ENCODE results near the gene RBP3. TPM values are rescaled to one million over a fixed set of nuclear protein-coding genes. Genes with fewer than 3 reads are reported as not detected.

Gene RBP3
- total and polyA plus RNA-seq, 8 donors: not detected

DNA sequence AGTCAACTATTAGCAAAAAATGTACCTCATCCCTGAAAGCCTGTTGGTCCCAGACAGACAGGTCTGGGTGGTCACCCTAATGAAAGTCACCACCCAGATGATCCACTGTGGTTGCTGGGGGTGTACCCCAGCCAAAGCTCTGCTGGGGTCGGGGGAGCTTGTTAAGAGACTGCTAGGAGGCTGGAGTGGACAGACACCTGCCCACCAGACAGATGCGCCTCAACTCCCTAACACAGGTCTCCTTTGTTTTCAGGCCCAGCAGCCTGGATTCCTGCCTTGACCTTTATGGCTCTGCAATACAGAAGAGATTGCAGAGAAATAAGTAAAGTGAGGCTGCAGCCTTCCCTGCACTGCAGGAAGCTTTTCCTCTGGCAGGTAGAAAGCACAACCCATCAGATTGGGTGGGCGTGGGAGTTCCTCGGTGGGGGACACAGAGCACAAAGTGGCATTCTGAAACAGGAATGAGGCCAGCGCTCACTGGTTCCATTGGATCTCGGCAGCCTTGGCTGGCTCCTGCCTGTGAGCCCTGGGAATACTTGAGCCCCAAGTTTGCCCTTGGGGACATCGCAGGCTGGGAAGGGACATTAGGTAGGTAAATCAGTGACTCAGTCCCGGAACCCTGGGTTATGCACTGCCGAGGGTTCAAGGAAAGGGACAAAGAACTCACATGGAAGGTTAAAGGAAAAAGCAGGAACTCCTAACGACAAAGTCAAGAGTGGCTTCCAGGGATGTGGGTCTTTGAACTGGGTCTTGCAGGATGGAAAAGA is 53.9 kb downstream of the RBP3 start:
- peaks cover 0 to 23% (median 17%) of the 10 kb centered on the region in 4 donors for H3K4me1 ChIP-seq
- H3K27ac ChIP-seq: no peak overlapping the region
- DNase-seq: no peak
- no peaks in the 10 kb centered on the region for H3K36me3 ChIP-seq
- WGBS, 5 donors: 78 to 90% (median 86%) methylated on average over 10 of the region's 10 CpGs
- peaks cover 0 to 8% (median 1%) of the 10 kb centered on the region in 4 donors for H3K9me3 ChIP-seq
- intact Hi-C loops (cut with DNase I; ENCODE audit: low total_unique reads): no loop called here
- H3K4me3 ChIP-seq: no peak overlapping the region
- no peaks in the 10 kb centered on the region for H3K27me3 ChIP-seq
- no peak for TF ChIP-seq POLR2AphosphoS5 (IDR thresholded peaks at IDR 0.05)
- no peak for TF ChIP-seq POLR2A (IDR thresholded peaks at IDR 0.05)
- TF ChIP-seq, protein P1, sequence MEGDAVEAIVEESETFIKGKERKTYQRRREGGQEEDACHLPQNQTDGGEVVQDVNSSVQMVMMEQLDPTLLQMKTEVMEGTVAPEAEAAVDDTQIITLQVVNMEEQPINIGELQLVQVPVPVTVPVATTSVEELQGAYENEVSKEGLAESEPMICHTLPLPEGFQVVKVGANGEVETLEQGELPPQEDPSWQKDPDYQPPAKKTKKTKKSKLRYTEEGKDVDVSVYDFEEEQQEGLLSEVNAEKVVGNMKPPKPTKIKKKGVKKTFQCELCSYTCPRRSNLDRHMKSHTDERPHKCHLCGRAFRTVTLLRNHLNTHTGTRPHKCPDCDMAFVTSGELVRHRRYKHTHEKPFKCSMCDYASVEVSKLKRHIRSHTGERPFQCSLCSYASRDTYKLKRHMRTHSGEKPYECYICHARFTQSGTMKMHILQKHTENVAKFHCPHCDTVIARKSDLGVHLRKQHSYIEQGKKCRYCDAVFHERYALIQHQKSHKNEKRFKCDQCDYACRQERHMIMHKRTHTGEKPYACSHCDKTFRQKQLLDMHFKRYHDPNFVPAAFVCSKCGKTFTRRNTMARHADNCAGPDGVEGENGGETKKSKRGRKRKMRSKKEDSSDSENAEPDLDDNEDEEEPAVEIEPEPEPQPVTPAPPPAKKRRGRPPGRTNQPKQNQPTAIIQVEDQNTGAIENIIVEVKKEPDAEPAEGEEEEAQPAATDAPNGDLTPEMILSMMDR (IDR thresholded peaks at IDR 0.05): no peak
- TF ChIP-seq EP300 (IDR thresholded peaks at IDR 0.05): no peak

DNA sequence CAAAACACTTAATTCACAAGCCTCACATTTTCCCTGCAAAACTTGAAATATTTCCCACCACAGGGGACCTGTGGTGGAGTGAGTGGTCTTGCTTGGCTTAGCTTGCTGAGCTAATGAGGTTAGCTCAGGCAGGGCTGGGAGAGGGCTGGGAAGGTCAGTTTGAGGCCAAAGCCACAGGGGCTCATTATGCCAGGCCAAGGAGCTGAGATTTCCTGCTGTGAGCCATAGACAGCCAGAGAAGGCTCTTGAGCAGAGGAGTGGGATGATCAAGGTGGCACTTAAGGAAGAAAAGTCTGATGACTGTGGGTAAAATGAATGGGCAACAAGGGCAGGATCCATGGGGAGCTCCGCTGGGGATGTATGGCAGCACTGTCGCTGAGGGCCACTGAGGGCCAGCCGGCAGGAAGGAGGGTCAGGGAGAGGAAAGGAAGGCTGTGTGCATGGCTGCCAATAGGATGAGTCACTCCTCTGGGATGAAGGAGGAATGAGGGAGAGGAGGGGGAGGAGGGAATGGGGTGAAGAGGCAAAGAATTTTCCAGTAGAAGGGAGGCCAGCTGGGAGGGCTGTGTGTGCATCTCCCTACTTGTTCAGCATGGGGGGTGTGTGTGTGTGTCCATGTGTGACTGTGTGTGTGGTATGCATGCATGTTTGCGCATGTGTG is 54.6 kb downstream of the RBP3 start:
- H3K27me3 ChIP-seq: no peaks in the 10 kb centered on the region
- TF ChIP-seq POLR2A (IDR thresholded peaks at IDR 0.05) (no peak), EP300 (IDR thresholded peaks at IDR 0.05) (no peak), POLR2AphosphoS5 (IDR thresholded peaks at IDR 0.05) (no peak)
- TF ChIP-seq, protein P1 (IDR thresholded peaks at IDR 0.05): no peak
- H3K36me3 ChIP-seq: no peaks in the 10 kb centered on the region
- WGBS, 5 donors: 49 to 73% (median 61%) methylated on average over 4 of the region's 4 CpGs
- peak in 1 of 2 donors; percentile 88 for DNase-seq
- peaks cover 0 to 23% (median 17%) of the 10 kb centered on the region in 4 donors for H3K4me1 ChIP-seq
- H3K4me3 ChIP-seq: no peak overlapping the region
- peaks cover 0 to 8% (median 1%) of the 10 kb centered on the region in 4 donors for H3K9me3 ChIP-seq
- intact Hi-C loops (cut with DNase I; ENCODE audit: low total_unique reads): no loop called here
- H3K27ac ChIP-seq: peak overlapping the region in 1 of 5 donors; percentile 41

DNA sequence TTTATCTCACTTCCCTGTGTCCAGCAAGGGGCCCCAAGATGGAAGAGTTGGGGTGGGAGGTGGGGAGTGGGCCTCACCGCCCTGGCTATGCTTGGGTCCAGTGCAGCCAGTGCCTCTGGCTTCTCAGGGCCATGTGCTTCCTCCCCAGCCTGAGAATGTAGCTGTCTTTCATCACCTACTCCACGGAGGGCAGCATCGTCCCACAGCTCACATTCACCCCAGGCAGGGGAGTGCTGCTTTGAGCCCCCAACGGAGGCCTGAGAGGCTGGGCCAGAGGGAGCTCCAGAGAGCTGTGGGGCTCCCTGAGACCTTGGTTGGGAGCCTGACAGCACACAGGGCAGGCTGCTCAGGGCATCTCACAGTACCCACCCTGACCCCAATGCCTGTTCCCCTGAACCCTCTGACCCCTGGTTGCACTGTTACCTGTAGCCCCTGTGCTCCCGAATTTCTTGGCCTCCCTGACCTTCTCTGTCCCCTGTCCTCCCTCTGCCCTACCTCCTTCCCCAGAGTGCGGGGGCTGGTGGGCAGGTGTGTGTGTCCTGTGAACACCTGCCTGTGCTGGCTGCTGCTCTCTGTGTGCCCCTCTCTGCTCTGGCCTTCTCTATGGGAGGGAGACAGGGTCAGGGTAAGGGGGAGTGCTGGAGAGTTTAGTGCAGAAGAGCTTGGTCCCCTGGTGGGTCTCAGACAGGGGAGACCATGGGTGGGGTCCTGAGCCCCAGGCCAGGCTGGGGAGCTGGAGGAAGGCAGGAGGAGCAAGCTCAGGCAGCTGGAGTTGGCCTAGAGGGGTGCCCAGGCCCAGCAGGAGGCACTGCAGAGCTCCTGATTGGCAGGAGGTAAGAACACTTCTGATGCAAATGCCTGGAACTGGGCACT is 55.5 kb downstream of the RBP3 start:
- intact Hi-C loops (cut with DNase I; ENCODE audit: low total_unique reads): no loop called here
- Histone ChIP-seq H3K4me1 (peaks cover 0 to 23% (median 17%) of the 10 kb centered on the region in 4 donors), H3K4me3 (no peak overlapping the region), H3K36me3 (no peaks in the 10 kb centered on the region), H3K27me3 (no peaks in the 10 kb centered on the region), H3K27ac (peak overlapping the region in 1 of 5 donors; percentile 41), H3K9me3 (no peaks in the 10 kb centered on the region)
- WGBS, 5 donors: 66 to 86% (median 79%) methylated on average over 5 to 6 of the region's 6 CpGs
- no peak for DNase-seq
- no peak for TF ChIP-seq EP300 (IDR thresholded peaks at IDR 0.05)
- TF ChIP-seq, protein P1 (IDR thresholded peaks at IDR 0.05): no peak
- TF ChIP-seq POLR2AphosphoS5 (IDR thresholded peaks at IDR 0.05): no peak
- no peak for TF ChIP-seq POLR2A (IDR thresholded peaks at IDR 0.05)

DNA sequence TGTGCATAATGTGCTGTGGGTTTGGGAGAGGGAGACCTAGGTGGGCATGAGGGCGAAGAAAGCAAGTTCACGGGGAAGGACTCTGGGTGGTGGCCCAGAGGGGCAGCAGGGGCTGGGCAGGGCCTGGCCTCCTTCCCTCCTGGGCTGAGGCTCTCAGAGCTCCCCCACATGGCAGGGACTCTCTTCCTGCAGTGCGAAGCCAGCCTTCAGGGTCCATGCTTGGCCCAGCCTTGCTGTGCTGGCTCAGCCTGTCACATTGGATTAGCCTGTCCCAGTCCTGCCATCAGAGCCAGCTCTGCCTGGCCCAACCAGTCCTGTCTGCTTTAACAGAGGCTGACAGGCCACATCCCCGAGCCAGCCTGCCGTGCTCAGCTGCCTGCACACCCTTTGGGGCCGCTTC is 56.3 kb downstream of the RBP3 start:
- no peak for DNase-seq
- no peak for TF ChIP-seq POLR2AphosphoS5 (IDR thresholded peaks at IDR 0.05)
- TF ChIP-seq POLR2A (IDR thresholded peaks at IDR 0.05): no peak
- TF ChIP-seq EP300 (IDR thresholded peaks at IDR 0.05): no peak
- TF ChIP-seq, protein P1 (IDR thresholded peaks at IDR 0.05): no peak
- Histone ChIP-seq H3K27ac (no peak overlapping the region), H3K36me3 (no peaks in the 10 kb centered on the region), H3K27me3 (no peaks in the 10 kb centered on the region), H3K4me3 (no peak overlapping the region), H3K4me1 (peaks cover 0 to 23% (median 17%) of the 10 kb centered on the region in 4 donors), H3K9me3 (no peaks in the 10 kb centered on the region)
- 79 to 86% (median 83%) methylated on average over 6 of the region's 6 CpGs for WGBS, 5 donors
- intact Hi-C loops (cut with DNase I; ENCODE audit: low total_unique reads): no loop called here

Data from stomach (tissue), 9 donors.